Measurements from ENCODE around the gene NDST3. TPM values are rescaled to one million over a fixed set of nuclear protein-coding genes. Genes with fewer than 3 reads are reported as not detected.

NDST3 gene
- total RNA-seq, 2 experiments from 2014 or later, result not detected

DNA sequence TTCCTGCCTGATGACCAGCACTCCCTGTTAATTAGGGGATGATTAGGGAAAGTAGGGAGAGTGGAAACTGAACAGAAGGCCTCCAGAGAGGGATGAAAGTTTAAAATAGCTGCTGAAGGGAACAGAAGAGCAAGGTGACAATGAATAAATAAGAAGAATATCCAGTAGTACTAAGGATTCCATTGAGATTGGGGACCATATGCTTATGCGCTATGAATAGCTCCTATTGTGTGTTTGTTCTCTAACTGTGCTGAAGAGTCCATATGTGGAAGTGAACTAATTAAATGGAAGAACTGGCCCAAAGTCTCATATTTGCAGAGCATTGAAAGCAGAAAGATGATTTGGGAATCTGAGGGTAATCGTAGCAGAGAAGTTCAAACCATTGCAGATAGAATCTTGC, 181.5 kb downstream of the NDST3 start:
- Mint-ChIP-seq H3K4me3 (no peak overlapping the region), H3K4me1 (ENCODE audit: low read depth) (no peaks in the 10 kb centered on the region), H3K36me3 (no peaks in the 10 kb centered on the region), H3K9me3 (no peaks in the 10 kb centered on the region), H3K27me3 (peaks cover 6% of the 10 kb centered on the region), H3K27ac (no peak overlapping the region)
- POLR2A ChIA-PET, result no interaction called here
- intact Hi-C loops (cut with micrococcal nuclease), result no loop called here
- CTCF ChIA-PET, result interaction anchor here (1.0 kb wide), 1 partner anchor 9 kb away, joined by 3 read pairs; no protein-coding TSS in a partner anchor
- DNase-seq, result no peak

DNA sequence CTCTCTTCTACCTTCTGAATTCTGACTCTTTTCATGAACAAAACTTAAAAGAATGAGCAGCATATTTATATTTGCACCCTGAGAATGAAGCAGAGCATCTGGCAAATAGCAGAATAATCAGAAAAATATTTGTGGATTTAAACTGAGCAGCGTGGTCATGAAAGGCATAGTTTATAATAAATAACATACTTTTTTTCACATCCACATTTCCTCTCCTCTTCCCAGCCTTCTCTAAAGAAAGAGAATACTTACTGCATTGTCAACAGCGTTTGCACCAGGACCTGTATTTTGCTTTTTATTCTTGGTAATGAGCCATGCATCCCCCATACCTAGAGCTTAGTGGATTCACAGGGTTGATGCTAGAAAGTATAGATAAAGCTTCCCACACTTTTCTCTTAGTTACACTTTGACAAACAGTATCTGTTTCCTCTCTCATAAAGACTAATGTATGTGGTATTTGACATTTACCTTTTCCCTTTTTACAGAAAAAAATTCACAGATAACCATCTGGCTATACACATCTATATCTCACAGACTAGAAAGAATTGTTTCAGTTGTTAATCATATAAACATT, 187.0 kb downstream of the NDST3 start:
- no peaks in the 10 kb centered on the region for H3K4me1 Mint-ChIP-seq (ENCODE audit: low read depth)
- POLR2A ChIA-PET, result no interaction called here
- no peak overlapping the region for H3K27ac Mint-ChIP-seq
- no peak for DNase-seq
- peaks cover 8% of the 10 kb centered on the region for H3K27me3 Mint-ChIP-seq
- CTCF ChIA-PET, result interaction anchor here (0.6 kb wide), 1 partner anchor 21 kb away, joined by 4 read pairs; no protein-coding TSS in a partner anchor
- H3K9me3 Mint-ChIP-seq, result no peaks in the 10 kb centered on the region
- intact Hi-C loops (cut with micrococcal nuclease), result loop anchor here (5.0 to 10.0 kb wide), 2 partner anchors 774 to 1867 kb away; no protein-coding TSS in a partner anchor
- H3K36me3 Mint-ChIP-seq, result no peaks in the 10 kb centered on the region
- H3K4me3 Mint-ChIP-seq, result no peak overlapping the region

DNA sequence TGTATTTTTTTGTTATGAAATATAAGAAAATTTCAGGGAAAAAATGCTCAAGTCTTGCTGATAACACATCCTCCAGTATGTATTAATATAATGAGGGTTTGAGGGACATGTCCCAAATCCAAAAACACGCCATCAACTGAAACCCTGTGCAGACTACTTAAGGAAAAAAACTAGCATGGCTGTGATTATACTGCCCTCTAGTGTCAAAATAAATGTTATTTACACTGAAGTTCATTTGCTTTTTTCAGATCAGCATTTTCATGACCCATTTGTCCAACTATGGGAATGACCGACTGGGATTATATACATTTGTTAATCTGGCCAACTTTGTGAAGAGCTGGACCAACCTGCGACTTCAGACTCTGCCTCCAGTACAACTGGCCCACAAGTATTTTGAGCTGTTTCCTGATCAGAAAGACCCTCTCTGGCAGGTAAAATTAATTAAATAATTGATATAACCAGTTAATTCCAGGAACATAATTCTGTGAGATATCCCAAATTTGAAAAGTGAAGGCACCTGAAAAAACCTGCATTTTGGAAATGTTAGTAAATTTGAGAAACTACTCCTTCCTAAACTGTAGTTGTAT, 190.1 kb downstream of the NDST3 start:
- POLR2A ChIA-PET, result no interaction called here
- no peaks in the 10 kb centered on the region for H3K4me1 Mint-ChIP-seq (ENCODE audit: low read depth)
- CTCF ChIA-PET, result interaction anchor here (0.6 to 3.6 kb wide), 17 partner anchors 8 to 777 kb away, joined by 3 to 19 read pairs (median 3); no protein-coding TSS in a partner anchor
- no peak for DNase-seq
- no peaks in the 10 kb centered on the region for H3K9me3 Mint-ChIP-seq
- H3K4me3 Mint-ChIP-seq, result no peak overlapping the region
- H3K27me3 Mint-ChIP-seq, result peaks cover 6% of the 10 kb centered on the region
- intact Hi-C loops (cut with micrococcal nuclease), result loop anchor here (2.0 to 10.0 kb wide), 4 partner anchors 46 to 1870 kb away; no protein-coding TSS in a partner anchor
- no peaks in the 10 kb centered on the region for H3K36me3 Mint-ChIP-seq
- no peak overlapping the region for H3K27ac Mint-ChIP-seq

DNA sequence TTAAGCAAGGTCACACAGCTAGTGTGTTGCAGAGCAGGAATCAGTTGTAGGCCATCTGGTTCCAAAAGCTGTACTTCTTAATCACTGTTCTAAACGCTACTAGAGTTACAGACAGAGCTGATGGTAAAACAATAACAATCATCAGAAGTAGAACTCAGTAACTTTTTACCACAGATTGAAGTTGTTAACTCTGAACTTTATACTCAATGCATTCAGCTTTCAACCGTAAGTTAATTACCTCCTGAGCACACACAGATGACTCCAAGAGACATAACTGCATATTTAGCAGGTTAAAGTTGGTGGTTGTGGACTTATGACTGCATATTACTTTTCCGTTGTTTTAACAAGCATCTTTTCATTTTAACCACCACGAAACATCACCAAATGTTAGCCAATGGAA, 191.2 kb downstream of the NDST3 start:
- no peaks in the 10 kb centered on the region for H3K4me1 Mint-ChIP-seq (ENCODE audit: low read depth)
- H3K27me3 Mint-ChIP-seq, result peaks cover 6% of the 10 kb centered on the region
- POLR2A ChIA-PET, result no interaction called here
- H3K36me3 Mint-ChIP-seq, result no peaks in the 10 kb centered on the region
- intact Hi-C loops (cut with micrococcal nuclease), result loop anchor here (2.0 to 10.0 kb wide), 3 partner anchors 45 to 1871 kb away; no protein-coding TSS in a partner anchor
- CTCF ChIA-PET, result interaction anchor here (0.5 to 3.6 kb wide), 10 partner anchors 9 to 1867 kb away, joined by 3 to 19 read pairs (median 4); no protein-coding TSS in a partner anchor
- H3K9me3 Mint-ChIP-seq, result no peaks in the 10 kb centered on the region
- no peak overlapping the region for H3K27ac Mint-ChIP-seq
- no peak overlapping the region for H3K4me3 Mint-ChIP-seq
- DNase-seq, result no peak

DNA sequence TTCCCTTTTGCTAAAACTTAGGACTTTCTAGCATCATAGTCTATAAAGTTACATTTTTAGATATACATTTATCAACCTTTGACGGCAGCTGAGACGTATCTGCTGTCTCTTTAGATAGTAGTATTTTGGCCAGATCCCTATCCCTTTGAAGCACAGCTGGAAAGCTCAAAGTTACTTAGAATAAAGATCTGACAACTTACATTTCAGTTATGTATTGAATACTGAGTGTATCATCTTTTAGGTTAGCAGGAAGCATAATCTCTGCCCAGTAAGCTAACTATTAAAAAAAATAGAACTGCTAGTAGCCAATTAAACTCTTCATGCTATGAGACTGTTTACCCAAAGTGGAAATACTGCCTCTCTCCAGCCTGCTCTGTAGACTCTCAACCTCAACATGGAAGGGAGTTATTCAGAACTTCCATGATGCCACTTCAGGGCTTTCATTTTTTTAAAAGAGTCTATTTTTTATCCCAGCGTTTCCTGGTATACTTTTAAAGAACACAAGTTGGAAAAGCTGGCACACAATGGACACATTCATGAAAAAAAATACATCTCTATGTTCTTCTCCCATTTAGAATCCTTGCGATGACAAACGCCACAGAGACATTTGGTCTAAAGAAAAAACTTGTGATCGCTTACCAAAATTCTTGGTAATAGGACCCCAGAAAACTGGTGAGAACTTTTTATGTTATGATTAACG, 192.2 kb downstream of the NDST3 start:
- no peak for DNase-seq
- Mint-ChIP-seq H3K4me3 (no peak overlapping the region), H3K27me3 (peaks cover 6% of the 10 kb centered on the region), H3K36me3 (no peaks in the 10 kb centered on the region), H3K9me3 (no peaks in the 10 kb centered on the region), H3K27ac (no peak overlapping the region), H3K4me1 (ENCODE audit: low read depth) (no peaks in the 10 kb centered on the region)
- intact Hi-C loops (cut with micrococcal nuclease), result loop anchor here (10.0 kb wide), 1 partner anchor 1872 kb away; no protein-coding TSS in a partner anchor
- POLR2A ChIA-PET, result no interaction called here
- CTCF ChIA-PET, result no interaction called here

DNA sequence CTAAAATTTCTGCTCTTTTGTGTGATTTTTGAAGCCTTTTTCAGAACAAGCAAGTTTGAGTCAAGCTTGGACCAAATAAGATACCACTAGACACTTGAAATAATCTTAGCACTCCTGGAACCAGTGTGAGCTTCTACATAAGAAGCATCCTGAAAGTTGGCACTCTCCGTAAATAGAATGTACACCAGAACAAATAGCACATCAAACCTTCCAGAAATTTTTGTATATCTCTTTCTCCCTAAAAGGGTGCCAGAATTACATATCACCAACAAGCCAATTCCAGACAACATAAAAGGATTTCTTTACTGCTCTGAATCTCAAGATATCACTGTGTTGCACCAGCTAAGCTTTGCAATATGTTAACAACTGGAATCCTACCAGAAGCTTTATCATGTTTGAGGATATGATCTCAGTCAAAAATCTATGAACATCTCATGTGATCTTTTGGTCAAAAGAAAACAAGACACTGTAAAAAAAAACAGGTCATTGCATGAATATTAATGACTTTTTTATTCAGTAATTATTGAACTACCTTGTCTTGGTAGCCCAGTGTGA, 201.4 kb downstream of the NDST3 start:
- no peaks in the 10 kb centered on the region for H3K9me3 Mint-ChIP-seq
- no peaks in the 10 kb centered on the region for H3K4me1 Mint-ChIP-seq (ENCODE audit: low read depth)
- H3K4me3 Mint-ChIP-seq, result no peak overlapping the region
- H3K27ac Mint-ChIP-seq, result no peak overlapping the region
- H3K27me3 Mint-ChIP-seq, result no peaks in the 10 kb centered on the region
- no peak for DNase-seq
- CTCF ChIA-PET, result interaction anchor here (3.6 kb wide), 1 partner anchor 11 kb away, joined by 19 read pairs; no protein-coding TSS in a partner anchor
- intact Hi-C loops (cut with micrococcal nuclease), result no loop called here
- no peaks in the 10 kb centered on the region for H3K36me3 Mint-ChIP-seq
- POLR2A ChIA-PET, result no interaction called here

DNA sequence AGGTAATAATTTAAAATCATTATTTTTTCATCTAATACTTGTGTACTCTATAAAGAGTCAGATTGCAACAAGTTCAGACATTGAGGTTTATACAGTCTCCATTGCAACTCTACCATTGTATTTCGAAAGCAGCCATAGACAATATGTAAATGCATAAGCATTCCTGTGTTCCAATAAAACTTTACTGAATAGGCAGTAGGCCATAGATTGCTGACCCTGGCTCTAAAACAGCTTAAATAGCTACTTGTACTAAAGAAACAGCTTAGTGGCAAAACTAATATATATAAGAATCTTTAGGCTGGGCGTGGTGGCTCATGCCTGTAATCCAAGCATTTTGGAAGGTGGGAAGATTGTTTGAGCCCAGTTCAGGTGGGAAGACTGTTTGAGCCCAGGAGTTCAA, 203.2 kb downstream of the NDST3 start:
- no peaks in the 10 kb centered on the region for H3K9me3 Mint-ChIP-seq
- no peaks in the 10 kb centered on the region for H3K4me1 Mint-ChIP-seq (ENCODE audit: low read depth)
- intact Hi-C loops (cut with micrococcal nuclease), result no loop called here
- CTCF ChIA-PET, result no interaction called here
- no peak for DNase-seq
- no peak overlapping the region for H3K27ac Mint-ChIP-seq
- no peaks in the 10 kb centered on the region for H3K27me3 Mint-ChIP-seq
- POLR2A ChIA-PET, result no interaction called here
- H3K4me3 Mint-ChIP-seq, result no peak overlapping the region
- no peaks in the 10 kb centered on the region for H3K36me3 Mint-ChIP-seq

DNA sequence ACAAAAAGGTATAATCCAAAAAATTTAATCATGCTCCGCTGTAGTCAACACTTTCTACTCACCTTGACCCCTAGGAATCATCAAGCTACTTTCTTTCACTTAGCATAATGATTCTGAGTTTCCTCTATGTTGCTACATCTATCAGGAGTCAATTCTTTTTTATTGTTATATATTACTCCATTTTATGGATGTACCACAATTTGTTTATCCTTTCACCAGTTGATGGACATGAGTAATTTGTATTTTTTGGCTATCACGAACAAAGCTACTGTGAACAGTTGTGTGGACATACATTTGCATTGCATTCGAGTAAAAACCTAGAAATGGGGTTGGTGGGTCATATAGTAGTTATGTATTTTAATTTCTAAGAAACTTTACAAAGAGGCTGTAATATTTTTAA, 215.6 kb downstream of the NDST3 start:
- Mint-ChIP-seq H3K4me1 (ENCODE audit: low read depth) (no peaks in the 10 kb centered on the region), H3K27me3 (no peaks in the 10 kb centered on the region), H3K4me3 (no peak overlapping the region), H3K9me3 (peaks cover 2% of the 10 kb centered on the region), H3K36me3 (no peaks in the 10 kb centered on the region), H3K27ac (no peak overlapping the region)
- CTCF ChIA-PET, result no interaction called here
- POLR2A ChIA-PET, result no interaction called here
- intact Hi-C loops (cut with micrococcal nuclease), result no loop called here
- no peak for DNase-seq

DNA sequence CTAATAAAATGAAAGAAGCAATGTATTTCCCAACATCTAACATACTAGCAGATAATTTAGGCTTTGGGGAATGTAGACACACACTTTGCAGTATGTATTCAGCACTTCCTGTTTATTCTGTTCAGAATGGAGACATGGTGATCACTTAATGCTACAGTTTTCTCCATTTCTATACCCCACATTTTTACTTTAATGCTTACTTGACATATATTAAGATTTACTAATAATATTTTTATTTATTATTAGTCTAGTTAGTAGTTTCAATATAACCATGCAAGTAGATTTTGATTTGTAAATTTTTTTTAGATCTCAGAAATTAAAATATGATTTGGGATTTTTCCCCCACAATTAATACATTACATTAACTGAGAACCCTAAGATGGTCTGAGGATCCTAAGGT, 220.1 kb downstream of the NDST3 start:
- POLR2A ChIA-PET, result no interaction called here
- CTCF ChIA-PET, result no interaction called here
- intact Hi-C loops (cut with micrococcal nuclease), result no loop called here
- Mint-ChIP-seq H3K4me1 (ENCODE audit: low read depth) (no peaks in the 10 kb centered on the region), H3K36me3 (no peaks in the 10 kb centered on the region), H3K4me3 (no peak overlapping the region), H3K9me3 (peaks cover 2% of the 10 kb centered on the region), H3K27ac (no peak overlapping the region), H3K27me3 (no peaks in the 10 kb centered on the region)
- DNase-seq, result no peak

DNA sequence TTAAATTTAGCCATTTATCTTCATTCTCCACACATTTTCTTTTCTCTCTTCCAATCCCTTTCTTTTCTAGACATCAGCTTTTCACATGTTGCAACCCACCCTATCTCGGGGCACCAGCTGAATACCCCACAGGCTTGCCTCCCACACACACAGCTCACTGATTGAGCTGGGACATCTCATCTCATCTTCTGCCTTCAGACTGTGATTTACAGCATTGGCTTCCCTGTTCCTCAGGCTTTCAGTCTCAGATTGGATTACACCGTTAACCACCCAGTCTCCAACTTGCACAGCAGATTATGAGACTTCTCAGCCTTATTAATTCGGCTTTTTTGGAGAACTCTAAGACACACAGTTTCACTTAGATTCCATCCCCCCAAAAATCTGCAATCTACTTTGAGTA, 224.8 kb downstream of the NDST3 start:
- CTCF ChIA-PET, result no interaction called here
- H3K4me3 Mint-ChIP-seq, result no peak overlapping the region
- DNase-seq, result no peak
- H3K27ac Mint-ChIP-seq, result no peak overlapping the region
- H3K4me1 Mint-ChIP-seq (ENCODE audit: low read depth), result no peaks in the 10 kb centered on the region
- POLR2A ChIA-PET, result no interaction called here
- H3K36me3 Mint-ChIP-seq, result no peaks in the 10 kb centered on the region
- intact Hi-C loops (cut with micrococcal nuclease), result no loop called here
- no peaks in the 10 kb centered on the region for H3K27me3 Mint-ChIP-seq
- no peaks in the 10 kb centered on the region for H3K9me3 Mint-ChIP-seq

DNA sequence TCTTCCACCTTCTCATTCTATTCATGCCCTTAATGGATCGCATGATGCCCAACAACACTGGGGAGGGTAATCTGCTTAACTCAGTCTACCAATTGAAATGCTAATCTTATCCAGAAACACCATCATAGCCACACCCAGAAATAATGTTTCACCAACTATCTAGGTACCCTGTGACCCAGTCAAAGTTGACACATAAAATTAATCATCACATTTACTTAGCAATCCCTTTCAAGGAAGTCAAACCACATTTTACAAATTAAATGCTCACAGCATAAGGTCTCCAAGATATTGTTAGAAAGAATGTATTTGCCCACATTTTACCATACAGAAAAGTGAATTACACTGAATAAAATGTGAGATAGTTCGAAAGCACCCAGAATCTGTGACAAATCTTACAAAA, 226.0 kb downstream of the NDST3 start:
- CTCF ChIA-PET, result interaction anchor here (1.5 kb wide), 1 partner anchor 10 kb away, joined by 4 read pairs; no protein-coding TSS in a partner anchor
- H3K27me3 Mint-ChIP-seq, result no peaks in the 10 kb centered on the region
- no peak overlapping the region for H3K4me3 Mint-ChIP-seq
- H3K9me3 Mint-ChIP-seq, result no peaks in the 10 kb centered on the region
- no peak overlapping the region for H3K27ac Mint-ChIP-seq
- intact Hi-C loops (cut with micrococcal nuclease), result no loop called here
- no peak for DNase-seq
- no peaks in the 10 kb centered on the region for H3K36me3 Mint-ChIP-seq
- H3K4me1 Mint-ChIP-seq (ENCODE audit: low read depth), result no peaks in the 10 kb centered on the region
- POLR2A ChIA-PET, result no interaction called here

DNA sequence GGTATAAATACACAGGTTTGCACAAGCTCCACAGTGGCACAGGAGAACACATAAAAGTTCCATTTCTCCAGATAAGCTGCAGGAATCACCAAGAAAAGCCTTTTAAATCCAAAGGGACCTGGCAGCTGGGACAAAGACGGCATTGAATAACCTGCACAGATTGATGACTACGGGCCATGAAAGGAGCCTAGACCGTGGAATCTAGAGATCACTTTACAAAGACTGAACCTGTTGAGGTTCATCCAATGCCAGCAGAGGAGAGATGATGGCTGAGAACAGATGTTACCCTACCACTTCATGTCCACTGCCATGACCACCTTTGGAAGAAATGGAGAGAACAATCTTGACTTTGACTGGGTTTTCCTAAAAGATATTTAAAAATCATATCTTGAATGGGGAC, 229.8 kb downstream of the NDST3 start:
- CTCF ChIA-PET, result no interaction called here
- no peak for DNase-seq
- no peak overlapping the region for H3K4me3 Mint-ChIP-seq
- no peaks in the 10 kb centered on the region for H3K27me3 Mint-ChIP-seq
- POLR2A ChIA-PET, result interaction anchor here (0.9 kb wide), 1 partner anchor 9 kb away, joined by 3 read pairs; no protein-coding TSS in a partner anchor
- no peaks in the 10 kb centered on the region for H3K36me3 Mint-ChIP-seq
- H3K27ac Mint-ChIP-seq, result no peak overlapping the region
- H3K4me1 Mint-ChIP-seq (ENCODE audit: low read depth), result no peaks in the 10 kb centered on the region
- H3K9me3 Mint-ChIP-seq, result no peaks in the 10 kb centered on the region
- intact Hi-C loops (cut with micrococcal nuclease), result no loop called here
